ENCODE measurements around the gene ABITRAM. TPM values are rescaled to one million over a fixed set of nuclear protein-coding genes. Genes with fewer than 3 reads are reported as not detected.
A peak's percentile ranks its signal among the peaks of the same experiment; 100 is the strongest.
"Not testable (repeated sequence)": the region's sequence is repeated elsewhere in the genome, so short reads cannot be mapped to it uniquely, and the experiment has no call there.

The ABITRAM gene
- total RNA-seq, 1 donor from 2014 or later = 16.3 TPM

- no peak for ATAC-seq
- no peak for DNase-seq
- intact Hi-C loops (cut with micrococcal nuclease) = no loop called here
These were observed 13.0 kb upstream of the ABITRAM start for GRCh38 chr9:108921200-108921599.

GRCh38 chr9:108924466-108924865 lies 9.7 kb upstream of the ABITRAM start:
- intact Hi-C loops (cut with micrococcal nuclease) = no loop called here
- DNase-seq (no peak), ATAC-seq (no peak)

GRCh38 chr9:108928386-108928785 lies 5.8 kb upstream of the ABITRAM start:
- DNase-seq (no peak), ATAC-seq (no peak)
- intact Hi-C loops (cut with micrococcal nuclease) = no loop called here

GRCh38 chr9:108933231-108933717 lies 926 bp upstream of the ABITRAM start:
- intact Hi-C loops (cut with micrococcal nuclease) = no loop called here

GRCh38 chr9:108933718-108934322 lies 380 bp upstream of the ABITRAM start, which contains the start of gene ELP1:
Gene ELP1 (minus strand): TSS chr9:108934124. CDS start chr9:108931146, 2,978 bp downstream.
- DNase-seq (peak; percentile 96), ATAC-seq (peak; percentile 93)
- intact Hi-C loops (cut with micrococcal nuclease) = no loop called here

More at GRCh38 chr9:108933231-108933717, 926 bp upstream of the ABITRAM start:
- ATAC-seq (no peak), DNase-seq (no peak)

- ATAC-seq = no peak
- intact Hi-C loops (cut with micrococcal nuclease) = no loop called here
- DNase-seq = no peak
These were observed 3.5 kb downstream of the ABITRAM start for GRCh38 chr9:108937561-108938305.

- intact Hi-C loops (cut with micrococcal nuclease) = loop anchor here (10.0 kb wide), 1 partner anchor 125 kb away; no protein-coding TSS in a partner anchor
- ATAC-seq = no peak
These were observed 5.8 kb downstream of the ABITRAM start for GRCh38 chr9:108939975-108940374.

GRCh38 chr9:108950168-108950567 lies 16.0 kb downstream of the ABITRAM start:
- ATAC-seq (no peak), DNase-seq (no peak)
- intact Hi-C loops (cut with micrococcal nuclease) = no loop called here

More at GRCh38 chr9:108939975-108940374, 5.8 kb downstream of the ABITRAM start:
- no peak for DNase-seq

GRCh38 chr9:108951578-108951977 lies 17.4 kb downstream of the ABITRAM start:
- intact Hi-C loops (cut with micrococcal nuclease) = no loop called here
- ATAC-seq (no peak), DNase-seq (no peak)

- intact Hi-C loops (cut with micrococcal nuclease) = no loop called here
- ATAC-seq = peak; percentile 71
- DNase-seq = no peak
These were observed 19.9 kb downstream of the ABITRAM start for GRCh38 chr9:108953983-108954574.

GRCh38 chr9:108956022-108956630 lies 21.9 kb downstream of the ABITRAM start:
- ATAC-seq (no peak), DNase-seq (no peak)
- intact Hi-C loops (cut with micrococcal nuclease) = no loop called here

- ATAC-seq = no peak
- intact Hi-C loops (cut with micrococcal nuclease) = no loop called here
- no peak for DNase-seq
These were observed 22.4 kb downstream of the ABITRAM start for GRCh38 chr9:108956631-108957026.

GRCh38 chr9:108960331-108960730 lies 26.1 kb downstream of the ABITRAM start:
- DNase-seq = no peak
- no peak for ATAC-seq
- intact Hi-C loops (cut with micrococcal nuclease) = no loop called here

GRCh38 chr9:108961151-108961550 lies 27.0 kb downstream of the ABITRAM start:
- DNase-seq = no peak
- no peak for ATAC-seq
- intact Hi-C loops (cut with micrococcal nuclease) = no loop called here

GRCh38 chr9:108963459-108964143 lies 29.4 kb downstream of the ABITRAM start:
- peak; percentile 56 for ATAC-seq
- intact Hi-C loops (cut with micrococcal nuclease) = no loop called here
- peak; percentile 46 for DNase-seq

- intact Hi-C loops (cut with micrococcal nuclease) = no loop called here
- peak; percentile 89 for ATAC-seq
- DNase-seq = peak; percentile 51
These were observed 33.7 kb downstream of the ABITRAM start for GRCh38 chr9:108967916-108968315.

- intact Hi-C loops (cut with micrococcal nuclease); DNase-seq; ATAC-seq: not testable (repeated sequence)
These were observed 37.2 kb downstream of the ABITRAM start for GRCh38 chr9:108971392-108971791.

- intact Hi-C loops (cut with micrococcal nuclease) = no loop called here
- ATAC-seq (no peak), DNase-seq (no peak)
These were observed 38.0 kb downstream of the ABITRAM start for GRCh38 chr9:108972186-108972585.

GRCh38 chr9:108972626-108973209 lies 38.5 kb downstream of the ABITRAM start:
- intact Hi-C loops (cut with micrococcal nuclease) = no loop called here
- DNase-seq (no peak), ATAC-seq (peak; percentile 60)

Data from left ventricle myocardium superior (tissue), 1 donor.